GM19239 (cell line): ENCODE results near the gene PRSS36.
"Not testable (repeated sequence)": the region's sequence is repeated elsewhere in the genome, so short reads cannot be mapped to it uniquely, and the experiment has no call there.

Experiments used
- DNase-seq: peaks from one replicate; pipeline ENCODE4 v3.0.0; 2011; ENCODE audit warnings: low spot score; ENCODE audit not compliant: insufficient read length
- FAIRE-seq: peaks from 2 replicates; lab custom pipeline; 2011; peaks lifted over from hg19 to GRCh38; lab: Jason Lieb, UNC

The PRSS36 gene

DNA sequence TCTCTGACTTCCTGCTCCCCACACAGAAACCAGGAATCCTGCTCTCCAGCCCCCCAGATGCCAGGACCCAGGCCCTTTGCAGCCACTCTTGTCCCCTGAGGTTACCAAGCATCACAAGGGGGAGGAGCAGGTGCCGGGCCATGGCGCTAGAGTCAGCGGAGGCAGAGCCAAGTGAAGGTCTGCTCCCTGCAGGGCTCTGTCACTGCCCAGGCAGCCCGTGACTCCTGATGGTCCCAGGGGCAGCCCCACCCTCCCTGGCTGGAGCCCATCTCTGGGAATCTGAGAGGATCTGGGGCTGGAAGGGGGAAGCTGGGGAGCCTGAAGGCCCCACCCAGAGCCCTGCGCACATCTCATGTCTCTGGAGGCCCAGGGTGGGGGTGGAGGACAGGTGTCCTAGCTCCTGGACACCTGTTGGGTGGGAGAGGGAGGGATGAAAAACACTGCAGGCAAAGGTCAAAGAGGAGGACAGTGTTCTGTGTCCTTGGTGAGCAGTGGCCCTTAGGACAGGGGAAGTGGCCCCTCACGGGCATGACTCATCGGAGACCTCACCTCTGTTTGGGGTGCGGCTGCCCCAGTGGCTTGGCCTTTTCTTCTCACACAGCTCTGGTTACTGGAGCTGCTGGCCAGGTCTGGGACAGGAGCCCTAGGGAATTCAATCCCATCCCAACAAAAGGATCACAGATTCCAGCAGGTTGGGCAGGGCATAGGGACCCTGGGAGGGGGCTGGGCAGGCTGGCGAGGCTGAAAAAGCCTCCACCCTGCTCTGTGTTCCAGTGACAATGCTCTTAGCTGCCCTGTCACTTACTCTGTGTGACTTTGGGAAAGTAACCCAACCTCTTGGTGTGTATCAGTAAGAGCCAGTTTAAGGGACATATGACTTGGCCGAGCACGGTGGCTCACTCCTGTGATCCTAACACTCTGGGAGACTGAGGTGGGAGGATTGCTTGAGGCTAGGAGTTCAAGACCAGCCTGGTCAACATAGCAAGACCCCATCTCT, at the start of gene PRSS36:
TSS of gene PRSS36 (minus strand) at position 173 of the 997 bp plus-strand sequence. CDS start at position 142, 31 bp downstream.
- no peak for FAIRE-seq
- DNase-seq: no peak

GRCh38 chr16:31199430-31200041, 49.7 kb upstream of the PRSS36 start:
- FAIRE-seq: no peak
- DNase-seq: no peak

- no peak for DNase-seq
- no peak for FAIRE-seq
Observed at GRCh38 chr16:31198207-31198882, 48.5 kb upstream of the PRSS36 start.

- DNase-seq (no peak), FAIRE-seq (no peak)
Observed at GRCh38 chr16:31196324-31197088, 46.6 kb upstream of the PRSS36 start.

DNA sequence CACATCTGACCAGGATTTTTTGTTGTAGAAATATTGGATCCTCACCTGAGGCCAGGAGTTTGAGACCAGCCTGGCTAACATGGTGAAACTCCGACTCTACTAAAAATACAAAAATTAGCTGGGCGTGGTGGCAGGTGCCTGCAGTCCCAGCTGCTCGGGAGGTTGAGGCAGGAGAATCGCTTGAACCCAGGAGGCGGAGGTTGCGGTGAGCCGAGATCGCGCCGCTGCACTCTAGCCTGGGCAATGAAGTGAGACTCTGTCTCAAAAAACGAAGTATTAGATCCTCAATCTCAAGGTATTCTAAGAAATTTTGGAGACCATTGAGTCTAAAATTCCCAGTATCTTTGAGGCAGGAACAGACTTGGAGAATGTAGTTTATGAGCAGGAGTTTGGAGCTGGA, 46.0 kb upstream of the PRSS36 start:
- DNase-seq, FAIRE-seq: not testable (repeated sequence)

DNA sequence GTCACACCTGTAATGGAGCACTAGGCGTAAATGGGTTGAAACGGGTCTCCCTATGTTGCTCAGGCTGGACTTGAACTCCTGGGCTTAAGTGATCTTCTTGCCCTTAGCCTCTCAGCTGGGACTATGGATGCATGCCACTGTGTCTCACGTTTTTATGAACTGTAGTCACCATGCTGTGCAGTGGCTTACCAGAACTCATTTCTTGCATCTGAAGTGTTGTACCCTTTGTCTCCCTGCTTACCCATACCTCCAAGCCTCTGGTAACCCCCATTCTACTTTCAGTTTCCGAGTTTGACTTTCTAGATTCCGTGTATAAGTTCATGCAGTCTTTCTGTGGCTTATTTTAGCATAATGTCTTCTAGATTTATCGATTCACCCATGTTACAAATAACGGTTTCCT, 45.0 kb upstream of the PRSS36 start:
- FAIRE-seq: peak; percentile 75

DNA sequence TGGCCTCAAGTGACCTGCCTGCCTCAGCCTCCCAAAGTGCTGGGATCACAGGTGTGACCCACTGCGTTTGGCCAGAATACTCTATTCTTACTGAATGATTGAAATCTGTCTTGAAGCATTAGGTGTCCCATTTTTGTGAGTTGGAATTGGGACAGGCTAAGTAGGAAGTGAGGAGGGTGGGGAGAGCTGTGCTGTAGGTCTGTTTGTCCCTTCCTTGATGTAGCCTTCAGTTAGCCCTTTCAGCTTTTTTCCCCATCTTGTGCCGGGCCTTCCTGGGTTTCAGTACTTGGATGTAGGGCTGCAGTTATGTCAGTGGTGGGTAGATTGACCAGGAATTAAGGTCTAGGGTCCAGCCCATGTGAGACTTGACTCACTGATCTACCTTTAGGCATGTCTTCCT, 44.0 kb upstream of the PRSS36 start:
- DNase-seq: no peak
- FAIRE-seq: no peak

More for the DNA sequence above, 45.0 kb upstream of the PRSS36 start:
- DNase-seq: no peak

DNA sequence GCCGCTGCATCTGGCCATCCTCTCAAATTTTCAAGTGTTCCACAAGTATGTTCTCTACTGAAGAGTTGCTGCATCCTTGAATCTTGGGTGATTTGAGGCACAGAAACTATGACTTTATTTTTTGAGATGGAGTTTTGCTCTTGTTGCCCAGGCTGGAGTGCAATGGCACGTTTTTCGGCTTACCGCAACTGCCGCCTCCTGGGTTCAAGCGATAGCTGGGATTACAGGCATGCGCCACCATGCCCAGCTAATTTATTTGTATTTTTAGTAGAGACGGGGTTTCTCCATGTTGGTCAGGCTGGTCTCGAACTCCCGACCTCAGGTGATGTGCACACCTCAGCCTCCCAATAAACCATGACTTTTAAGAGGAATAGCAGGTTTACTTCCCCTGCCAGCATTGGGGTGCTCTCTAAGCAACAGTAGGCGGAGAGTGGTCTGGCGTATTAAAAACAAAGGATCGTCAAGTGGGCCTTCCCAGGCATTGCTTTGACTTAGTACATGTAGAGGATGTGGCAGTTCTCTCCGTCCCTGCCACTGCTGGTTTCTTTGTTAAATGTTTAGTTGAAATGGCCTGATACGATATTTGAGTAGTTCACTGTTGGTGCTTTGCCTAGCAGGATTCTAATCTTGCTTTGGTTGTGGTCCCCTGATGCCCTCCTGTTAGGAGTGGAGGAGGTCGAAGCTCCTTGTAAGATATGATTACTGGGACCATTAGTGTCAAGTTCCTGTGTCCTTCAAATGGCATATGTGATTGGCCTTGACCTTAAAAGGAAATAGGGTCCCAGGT, 43.2 kb upstream of the PRSS36 start:
- FAIRE-seq (no peak), DNase-seq (no peak)

DNA sequence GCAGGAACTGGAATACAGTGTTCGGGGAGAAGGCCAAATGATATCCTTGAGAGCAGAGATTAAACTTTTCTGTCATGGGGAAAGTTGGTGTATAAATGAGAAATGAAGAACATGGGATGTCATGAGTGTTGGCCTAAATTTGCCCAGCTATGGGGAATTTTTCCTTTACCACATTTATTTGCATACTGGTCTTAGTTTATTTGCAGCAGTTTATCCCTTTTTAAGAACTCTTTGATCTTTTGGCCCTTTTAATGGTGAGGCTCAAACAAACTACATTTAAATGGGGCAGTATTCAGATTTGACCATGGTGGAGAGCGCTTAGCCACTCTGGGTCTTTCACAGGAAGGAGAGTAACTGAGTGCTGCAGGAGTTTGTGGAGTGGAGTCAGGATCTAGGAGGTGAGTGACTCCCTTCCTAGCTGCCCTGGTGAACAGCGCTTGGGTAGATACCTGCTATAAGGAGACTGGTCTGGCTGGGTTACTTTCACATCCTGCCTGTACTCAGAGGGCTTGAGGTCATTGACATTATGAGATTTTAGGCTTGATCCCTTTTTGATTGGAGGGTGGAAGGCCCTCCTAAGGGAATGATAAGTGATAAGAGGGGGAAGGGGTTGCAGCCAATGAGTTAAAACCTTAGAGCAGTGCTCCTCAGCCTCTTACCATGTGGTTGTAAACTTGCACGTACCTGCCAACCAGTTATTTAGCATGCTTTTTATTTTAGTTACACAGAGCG, 42.0 kb upstream of the PRSS36 start:
- DNase-seq (no peak), FAIRE-seq (no peak)

GRCh38 chr16:31190818-31191444, 41.1 kb upstream of the PRSS36 start:
- no peak for DNase-seq
- no peak for FAIRE-seq

DNA sequence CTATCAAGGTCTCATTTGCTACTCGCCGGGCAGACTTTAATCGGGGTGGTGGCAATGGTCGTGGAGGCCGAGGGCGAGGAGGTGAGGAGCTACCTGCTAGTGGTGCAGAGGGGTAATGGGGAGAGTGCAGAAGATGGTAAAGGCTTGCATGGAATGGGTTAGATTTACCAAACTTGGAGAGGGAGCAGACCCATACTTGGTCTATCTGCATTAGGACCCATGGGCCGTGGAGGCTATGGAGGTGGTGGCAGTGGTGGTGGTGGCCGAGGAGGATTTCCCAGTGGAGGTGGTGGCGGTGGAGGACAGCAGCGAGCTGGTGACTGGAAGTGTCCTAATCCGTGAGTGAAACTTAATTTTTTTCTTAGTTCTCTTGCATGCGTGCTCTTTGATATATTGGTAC, 40.2 kb upstream of the PRSS36 start:
- FAIRE-seq (no peak), DNase-seq (no peak)

DNA sequence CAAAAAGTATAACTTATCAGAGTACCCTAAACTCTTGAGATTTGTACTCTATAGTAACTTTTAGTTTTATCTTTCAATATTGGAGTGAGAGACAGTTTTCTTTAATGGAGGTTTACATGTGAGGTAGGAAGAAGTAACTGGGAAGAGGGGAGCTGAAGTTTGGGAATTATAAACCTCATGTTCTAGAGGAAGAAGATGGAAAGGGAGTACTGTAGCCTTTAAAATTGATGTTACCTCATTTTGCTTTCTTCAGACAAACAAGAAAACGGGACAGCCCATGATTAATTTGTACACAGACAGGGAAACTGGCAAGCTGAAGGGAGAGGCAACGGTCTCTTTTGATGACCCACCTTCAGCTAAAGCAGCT, 39.5 kb upstream of the PRSS36 start:
- FAIRE-seq (no peak), DNase-seq (no peak)

DNA sequence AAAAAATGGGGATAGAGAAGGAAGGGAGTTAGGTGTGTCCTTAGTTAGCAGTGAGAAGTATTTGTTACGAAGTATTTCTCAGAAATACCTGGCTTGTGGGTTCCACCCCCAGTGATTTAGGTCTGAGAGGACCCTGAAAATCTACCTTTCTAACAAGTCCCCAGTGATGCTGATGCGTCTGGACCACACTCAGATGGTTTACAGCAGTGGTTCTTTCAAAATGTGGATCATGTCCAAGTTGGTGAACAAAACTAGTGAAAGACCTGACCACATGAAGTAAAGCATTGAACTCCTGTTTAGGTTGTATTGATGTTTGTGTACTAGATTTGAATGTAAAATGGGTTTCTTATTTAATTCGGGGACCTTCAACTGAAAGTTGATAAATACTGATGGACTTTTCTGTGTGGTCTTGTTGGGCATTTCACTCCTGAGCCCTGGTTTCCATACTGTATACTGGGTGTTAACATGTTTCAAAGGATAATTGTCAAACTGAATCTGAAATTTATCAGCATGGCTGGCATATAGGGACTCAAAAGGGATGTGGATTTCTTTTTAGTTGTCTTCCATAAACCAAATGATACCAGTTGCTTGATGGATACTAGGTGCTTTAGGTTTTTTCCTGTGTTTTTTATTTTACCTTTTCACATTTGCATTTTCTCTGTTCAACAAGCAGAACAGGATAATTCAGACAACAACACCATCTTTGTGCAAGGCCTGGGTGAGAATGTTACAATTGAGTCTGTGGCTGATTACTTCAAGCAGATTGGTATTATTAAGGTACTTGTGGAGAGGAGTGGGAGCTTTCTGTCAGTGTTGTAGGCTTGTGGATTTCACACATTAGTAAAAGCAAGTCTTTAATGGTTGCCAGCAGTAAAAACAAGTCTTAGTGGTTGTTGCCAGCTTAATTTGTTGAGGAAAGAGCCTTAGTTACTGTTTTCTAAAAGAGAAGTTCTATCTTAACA, 38.9 kb upstream of the PRSS36 start:
- no peak for FAIRE-seq
- no peak for DNase-seq

GRCh38 chr16:31187808-31188189, 37.9 kb upstream of the PRSS36 start:
- FAIRE-seq: no peak
- no peak for DNase-seq

GRCh38 chr16:31186930-31187807, 37.3 kb upstream of the PRSS36 start:
- FAIRE-seq (no peak), DNase-seq (no peak)

DNA sequence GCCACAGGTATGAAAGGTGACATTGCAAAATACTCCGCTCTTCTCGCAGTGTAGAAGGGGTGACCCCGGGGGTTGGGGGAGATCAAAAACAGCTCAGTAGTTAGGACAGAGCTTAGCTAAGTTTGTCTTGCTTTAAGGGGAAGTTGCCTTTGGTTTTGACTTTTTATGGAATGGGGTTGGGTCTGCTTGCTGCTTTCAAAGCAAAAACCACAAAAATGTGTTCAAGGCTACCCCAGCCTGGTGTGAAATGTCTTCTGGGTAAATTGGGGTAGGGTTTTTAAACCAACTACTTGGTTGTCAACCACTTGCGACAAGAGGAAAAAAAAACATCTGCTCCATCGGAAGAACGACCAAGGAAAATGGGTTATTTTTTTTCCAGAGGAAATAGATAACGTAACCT, 36.3 kb upstream of the PRSS36 start:
- no peak for FAIRE-seq
- DNase-seq: no peak
